Posterior vena cava (tissue), 2 donors: Measurements from ENCODE around the gene MFAP5. TPM values are rescaled to one million over a fixed set of nuclear protein-coding genes. Genes with fewer than 3 reads are reported as not detected.
"Not testable (repeated sequence)": the region's sequence is repeated elsewhere in the genome, so short reads cannot be mapped to it uniquely, and the experiment has no call there.

Experiments used
- DNase-seq: peaks from one replicate; pipeline ENCODE4 v3.0.0-alpha.2; 2020; ENCODE audit warnings: low spot score
- intact Hi-C, 2 donors: fragments of 100-400 bp; cut with DNase I; formaldehyde crosslinking; loops; one replicate each; pipeline versions ENCODE4 v1.14.1 to v1.14.2; 2022 to 2023
- total RNA-seq, 2 donors: library from RNA; stranded (reverse); fragmentation: NEBNext Ultra II Directional; extraction: Animal tissue kit (Norgen Biotek cat#: 25700); gene quantifications; one replicate each; pipeline ENCODE4 v1.2.1, GENCODE V29; 2021
- donor health status: DM: yes; HTN: yes; CAD: no.
- donor health status: DM: yes; HTN: yes; CAD: no.

The MFAP5 gene
- total RNA-seq, 2 donors from 2014 or later: 61.0 to 362 TPM

- DNase-seq: no peak
- intact Hi-C loops: no loop called here
Measured at GRCh38 chr12:8637666-8638065, 25.0 kb downstream of the MFAP5 start.

- intact Hi-C loops: no loop called here
- no peak for DNase-seq
Measured at GRCh38 chr12:8637244-8637643, 25.4 kb downstream of the MFAP5 start.

GRCh38 chr12:8636581-8636980, 26.0 kb downstream of the MFAP5 start:
- intact Hi-C loops: no loop called here
- no peak for DNase-seq

GRCh38 chr12:8636007-8636346, 26.6 kb downstream of the MFAP5 start:
- intact Hi-C loops, DNase-seq: not testable (repeated sequence)

- intact Hi-C loops, DNase-seq: not testable (repeated sequence)
Measured at GRCh38 chr12:8635342-8636006, 27.2 kb downstream of the MFAP5 start.

GRCh38 chr12:8630131-8630530, 32.5 kb downstream of the MFAP5 start:
- no peak for DNase-seq

GRCh38 chr12:8629486-8630033, 33.1 kb downstream of the MFAP5 start:
- intact Hi-C loops: no loop called here
- DNase-seq: no peak

More at GRCh38 chr12:8630131-8630530, 32.5 kb downstream of the MFAP5 start:
- intact Hi-C loops: no loop called here

GRCh38 chr12:8628731-8629130, 33.9 kb downstream of the MFAP5 start:
- DNase-seq: no peak
- intact Hi-C loops: no loop called here

GRCh38 chr12:8624750-8625149, 37.9 kb downstream of the MFAP5 start:
- intact Hi-C loops, DNase-seq: not testable (repeated sequence)

- intact Hi-C loops: no loop called here
- DNase-seq: no peak
Measured at GRCh38 chr12:8622646-8623045, 40.0 kb downstream of the MFAP5 start.

GRCh38 chr12:8615206-8615605, 47.4 kb downstream of the MFAP5 start:
- no peak for DNase-seq
- intact Hi-C loops: no loop called here

- DNase-seq, intact Hi-C loops: not testable (repeated sequence)
Measured at GRCh38 chr12:8613881-8614280, 48.7 kb downstream of the MFAP5 start.

- intact Hi-C loops: no loop called here
- no peak for DNase-seq
Measured at GRCh38 chr12:8612629-8613028, 50.0 kb downstream of the MFAP5 start, which contains the start of gene AICDA. Gene AICDA, minus strand, starts transcription at chr12:8612859. Its CDS starts 92 bp downstream, at chr12:8612767.

- intact Hi-C loops: no loop called here
- no peak for DNase-seq
Measured at GRCh38 chr12:8609061-8609570, 53.5 kb downstream of the MFAP5 start.

- intact Hi-C loops: no loop called here
- DNase-seq: no peak
Measured at GRCh38 chr12:8606890-8607289, 55.7 kb downstream of the MFAP5 start.

- no peak for DNase-seq
- intact Hi-C loops: no loop called here
Measured at GRCh38 chr12:8605057-8605456, 57.6 kb downstream of the MFAP5 start.

- DNase-seq: no peak
- intact Hi-C loops: no loop called here
Measured at GRCh38 chr12:8603856-8604255, 58.8 kb downstream of the MFAP5 start.

GRCh38 chr12:8603286-8603685, 59.3 kb downstream of the MFAP5 start:
- intact Hi-C loops: no loop called here
- no peak for DNase-seq

- no peak for DNase-seq
- intact Hi-C loops: no loop called here
Measured at GRCh38 chr12:8596561-8596960, 66.1 kb downstream of the MFAP5 start.
